Hepatocyte (in vitro differentiated cells): ENCODE data around the gene CC2D2B. TPM values are rescaled to one million over a fixed set of nuclear protein-coding genes. Genes with fewer than 3 reads are reported as not detected.
"Not testable (repeated sequence)": the region's sequence is repeated elsewhere in the genome, so short reads cannot be mapped to it uniquely, and the experiment has no call there.

Experiments used
- DNase-seq: peaks from one replicate; pipeline ENCODE4 v3.0.0-alpha.2; 2016; ENCODE audit warnings: low spot score
- H2AFZ ChIP-seq: fragments of 200-600 bp; sonication (generic); 2 replicates; pipeline ENCODE4 v1.6.0; 2016; ENCODE audit warnings: antibody characterized with exemption, mild to moderate bottlenecking
- H3K27ac ChIP-seq: fragments of 200-600 bp; sonication (generic); 2 replicates; pipeline ENCODE4 v1.5.1; 2016; ENCODE audit warnings: mild to moderate bottlenecking
- H3K27me3 ChIP-seq: fragments of 200-600 bp; sonication (generic); 2 replicates; pipeline ENCODE4 v1.6.1; 2016
- H3K36me3 ChIP-seq: fragments of 200-600 bp; sonication (generic); replicated peaks from 2 replicates; pipeline ENCODE4 v1.5.1; 2016; ENCODE audit warnings: low read depth; ENCODE audit not compliant: insufficient read depth
- H3K4me1 ChIP-seq: fragments of 200-600 bp; sonication (generic); 2 replicates; pipeline ENCODE4 v1.5.1; 2016; ENCODE audit warnings: mild to moderate bottlenecking, moderate library complexity; ENCODE audit not compliant: insufficient read depth
- H3K4me2 ChIP-seq: fragments of 200-600 bp; sonication (generic); 2 replicates; pipeline ENCODE4 v1.6.0; 2016
- H3K4me3 ChIP-seq: fragments of 200-600 bp; sonication (generic); 2 replicates; pipeline ENCODE4 v1.5.1; 2016; ENCODE audit warnings: mild to moderate bottlenecking
- H3K79me2 ChIP-seq: fragments of 200-600 bp; sonication (generic); 2 replicates; pipeline ENCODE4 v1.6.0; 2017; ENCODE audit warnings: mild to moderate bottlenecking
- H3K9me2 ChIP-seq: fragments of 200-600 bp; sonication (generic); replicated peaks from 2 replicates; pipeline ENCODE4 v1.6.0; 2017; ENCODE audit warnings: mild to moderate bottlenecking; ENCODE audit not compliant: insufficient read depth
- H3K9me3 ChIP-seq: fragments of 200-600 bp; sonication (generic); 2 replicates; pipeline ENCODE4 v1.5.1; 2016; ENCODE audit warnings: low read depth, mild to moderate bottlenecking
- H4K20me1 ChIP-seq: fragments of 200-600 bp; sonication (generic); 2 replicates; pipeline ENCODE4 v1.6.0; 2016; ENCODE audit warnings: mild to moderate bottlenecking; ENCODE audit not compliant: insufficient read depth, poor library complexity, severe bottlenecking
- EZH2 ChIP-seq: fragments of 200-600 bp; sonication (generic); IDR thresholded peaks from 2 replicates; pipeline ENCODE4 v1.6.1; 2016; ENCODE audit warnings: antibody characterized with exemption, mild to moderate bottlenecking, borderline replicate concordance
- EZH2phosphoT487 ChIP-seq: fragments of 200-600 bp; sonication (generic); IDR thresholded peaks from one replicate; pipeline ENCODE4 v1.6.1; 2018; ENCODE audit warnings: antibody characterized with exemption, mild to moderate bottlenecking, low read depth, moderate library complexity; ENCODE audit not compliant: unreplicated experiment, severe bottlenecking
- WGBS: methylation state at CpG from one replicate; pipeline ENCODE4 v1.1.6; 2016; ENCODE audit warnings: low lambda C conversion rate; ENCODE audit errors: missing lambda C conversion rate; 5-methylcytosine and 5-hydroxymethylcytosine counted together
- polyA plus RNA-seq: library from polyadenylated mRNA; unstranded; fragments of >200 nt; fragmentation: Nextera tagmentation; extraction: Ambion mirVana; gene quantifications from 2 replicates; pipeline ENCODE4 v1.2.1, GENCODE V29; 2016
- total RNA-seq: library from RNA; depleted of rRNA; stranded (reverse); fragments of >200 nt; gene quantifications from 2 replicates; pipeline ENCODE4 v1.2.3, GENCODE V29; 2014
- TF ChIP-seq, protein P1 (sequence below): fragments of 200-600 bp; sonication (generic); IDR thresholded peaks from 2 replicates; pipeline ENCODE4 v1.5.1; 2016; ENCODE audit warnings: antibody characterized with exemption, mild to moderate bottlenecking; ENCODE audit not compliant: poor library complexity

CC2D2B gene
- total and polyA plus RNA-seq, 2 experiments from 2014 or later, result 0.13 TPM; not detected in 1

- Histone ChIP-seq H3K27ac (peak overlapping the region; percentile 77), H3K9me2 (no peaks in the 10 kb centered on the region), H4K20me1 (no peaks in the 10 kb centered on the region), H3K27me3 (no peaks in the 10 kb centered on the region), H3K4me2 (peak overlapping the region; percentile 85), H2AFZ (peak overlapping the region; percentile 93), H3K79me2 (peaks cover 7% of the 10 kb centered on the region), H3K36me3 (no peaks in the 10 kb centered on the region), H3K4me3 (peak overlapping the region; percentile 68), H3K9me3 (no peaks in the 10 kb centered on the region), H3K4me1 (peaks cover 4% of the 10 kb centered on the region)
- peak; percentile 80 for DNase-seq
- no peak for TF ChIP-seq EZH2phosphoT487
- TF ChIP-seq, protein P1, sequence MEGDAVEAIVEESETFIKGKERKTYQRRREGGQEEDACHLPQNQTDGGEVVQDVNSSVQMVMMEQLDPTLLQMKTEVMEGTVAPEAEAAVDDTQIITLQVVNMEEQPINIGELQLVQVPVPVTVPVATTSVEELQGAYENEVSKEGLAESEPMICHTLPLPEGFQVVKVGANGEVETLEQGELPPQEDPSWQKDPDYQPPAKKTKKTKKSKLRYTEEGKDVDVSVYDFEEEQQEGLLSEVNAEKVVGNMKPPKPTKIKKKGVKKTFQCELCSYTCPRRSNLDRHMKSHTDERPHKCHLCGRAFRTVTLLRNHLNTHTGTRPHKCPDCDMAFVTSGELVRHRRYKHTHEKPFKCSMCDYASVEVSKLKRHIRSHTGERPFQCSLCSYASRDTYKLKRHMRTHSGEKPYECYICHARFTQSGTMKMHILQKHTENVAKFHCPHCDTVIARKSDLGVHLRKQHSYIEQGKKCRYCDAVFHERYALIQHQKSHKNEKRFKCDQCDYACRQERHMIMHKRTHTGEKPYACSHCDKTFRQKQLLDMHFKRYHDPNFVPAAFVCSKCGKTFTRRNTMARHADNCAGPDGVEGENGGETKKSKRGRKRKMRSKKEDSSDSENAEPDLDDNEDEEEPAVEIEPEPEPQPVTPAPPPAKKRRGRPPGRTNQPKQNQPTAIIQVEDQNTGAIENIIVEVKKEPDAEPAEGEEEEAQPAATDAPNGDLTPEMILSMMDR, result peak; percentile 35
- WGBS, result 15% methylated on average over 22 of the region's 22 CpGs
These were observed 909 bp upstream of the CC2D2B start for GRCh38 chr10:95906677-95907455.

GRCh38 chr10:95908450-95908849 is 675 bp downstream of the CC2D2B start:
- Histone ChIP-seq H3K79me2 (peaks cover 7% of the 10 kb centered on the region), H3K4me1 (peaks cover 4% of the 10 kb centered on the region), H3K27ac (no peak overlapping the region), H3K9me3 (no peaks in the 10 kb centered on the region), H3K9me2 (no peaks in the 10 kb centered on the region), H3K4me3 (no peak overlapping the region), H3K4me2 (peak overlapping the region; percentile 85), H3K36me3 (no peaks in the 10 kb centered on the region), H2AFZ (peak overlapping the region; percentile 93), H4K20me1 (no peaks in the 10 kb centered on the region), H3K27me3 (no peaks in the 10 kb centered on the region)
- TF ChIP-seq, protein P1, result no peak
- TF ChIP-seq EZH2, result no peak
- no peak for TF ChIP-seq EZH2phosphoT487
- 53% methylated on average over 4 of the region's 4 CpGs for WGBS
- DNase-seq, result no peak

GRCh38 chr10:95909561-95909960 is 1.8 kb downstream of the CC2D2B start:
- Histone ChIP-seq H2AFZ (no peak overlapping the region), H3K9me2 (no peaks in the 10 kb centered on the region), H3K4me2 (no peak overlapping the region), H4K20me1 (no peaks in the 10 kb centered on the region), H3K9me3 (no peaks in the 10 kb centered on the region), H3K27ac (no peak overlapping the region), H3K4me1 (peaks cover 4% of the 10 kb centered on the region), H3K27me3 (peaks cover 3% of the 10 kb centered on the region), H3K36me3 (no peaks in the 10 kb centered on the region), H3K79me2 (peaks cover 7% of the 10 kb centered on the region), H3K4me3 (no peak overlapping the region)
- TF ChIP-seq EZH2, result no peak
- TF ChIP-seq EZH2phosphoT487, result no peak
- TF ChIP-seq, protein P1, result no peak
- DNase-seq, result no peak
- 71% methylated on average over 2 of the region's 2 CpGs for WGBS

- H3K27ac ChIP-seq, H3K9me2 ChIP-seq, H3K4me1 ChIP-seq: not testable (repeated sequence)
These were observed 8.3 kb downstream of the CC2D2B start for GRCh38 chr10:95916039-95916438.

More at GRCh38 chr10:95916039-95916438, 8.3 kb downstream of the CC2D2B start:
- H2AFZ ChIP-seq, DNase-seq, H3K36me3 ChIP-seq, H4K20me1 ChIP-seq, H3K9me3 ChIP-seq, H3K27me3 ChIP-seq, H3K4me3 ChIP-seq, H3K4me2 ChIP-seq, H3K79me2 ChIP-seq: not testable (repeated sequence)
